Stimulated activated naive CD8-positive, alpha-beta T cell treated with anti-CD3 and anti-CD28 coated beads, Interleukin-15, amount 100 ng/mL, for 72 hours (primary cell): ENCODE results near the gene HS6ST3.

ENCODE experiments used
- ATAC-seq: fragments of 150-1000 bp; cut with Tn5 transposase; 2 replicates; pipeline ENCODE4 v1.10.0; 2021; ENCODE audit warnings: mild to moderate bottlenecking, moderate library complexity
- DNase-seq, 2 donors: peaks; one replicate each; pipeline ENCODE4 v3.0.0; 2021 to 2022
- H3K27ac Mint-ChIP-seq, 2 donors: one replicate each; pipeline ENCODE4 v1.8.0; 2022; ENCODE audit warnings: mild to moderate bottlenecking in 2 of 2, mixed read lengths in 2 of 2, moderate library complexity in 2 of 2
- H3K27me3 Mint-ChIP-seq: one replicate; pipeline ENCODE4 v1.8.0; 2022; ENCODE audit warnings: mixed read lengths
- H3K4me1 Mint-ChIP-seq: one replicate; pipeline ENCODE4 v1.8.0; 2022; ENCODE audit warnings: mild to moderate bottlenecking, mixed read lengths
- H3K4me3 Mint-ChIP-seq, 2 donors: one replicate each; pipeline ENCODE4 v1.8.0; 2022; ENCODE audit warnings: mild to moderate bottlenecking in 2 of 2, mixed read lengths in 2 of 2, moderate library complexity in 1 of 2
- H3K9me3 Mint-ChIP-seq, 2 donors: one replicate each; pipeline ENCODE4 v1.8.0; 2022; ENCODE audit warnings: mixed read lengths in 2 of 2

The HS6ST3 gene

GRCh38 chr13:96678801-96679200 is 588.9 kb downstream of the HS6ST3 start:
- peaks cover 7 to 12% of the 10 kb centered on the region in 2 donors for H3K9me3 Mint-ChIP-seq
- DNase-seq (no peak), ATAC-seq (no peak)
- no peak overlapping the region for H3K4me3 Mint-ChIP-seq
- no peaks in the 10 kb centered on the region for H3K4me1 Mint-ChIP-seq
- no peaks in the 10 kb centered on the region for H3K27me3 Mint-ChIP-seq
- no peak overlapping the region for H3K27ac Mint-ChIP-seq

GRCh38 chr13:96680898-96681297 is 591.0 kb downstream of the HS6ST3 start:
- H3K4me1 Mint-ChIP-seq = no peaks in the 10 kb centered on the region
- H3K9me3 Mint-ChIP-seq = peaks cover 7 to 12% of the 10 kb centered on the region in 2 donors
- no peaks in the 10 kb centered on the region for H3K27me3 Mint-ChIP-seq
- no peak overlapping the region for H3K4me3 Mint-ChIP-seq
- DNase-seq (no peak), ATAC-seq (no peak)
- no peak overlapping the region for H3K27ac Mint-ChIP-seq

GRCh38 chr13:96681766-96682165 is 591.9 kb downstream of the HS6ST3 start:
- no peak for ATAC-seq
- peaks cover 7 to 12% of the 10 kb centered on the region in 2 donors for H3K9me3 Mint-ChIP-seq
- DNase-seq = no peak
- no peaks in the 10 kb centered on the region for H3K4me1 Mint-ChIP-seq
- no peaks in the 10 kb centered on the region for H3K27me3 Mint-ChIP-seq
- H3K4me3 Mint-ChIP-seq = no peak overlapping the region
- no peak overlapping the region for H3K27ac Mint-ChIP-seq

- Mint-ChIP-seq H3K4me1 (no peaks in the 10 kb centered on the region), H3K27ac (no peak overlapping the region), H3K27me3 (no peaks in the 10 kb centered on the region), H3K4me3 (no peak overlapping the region), H3K9me3 (peaks cover 9 to 12% of the 10 kb centered on the region in 2 donors)
- DNase-seq = no peak
- ATAC-seq = no peak
Observed at GRCh38 chr13:96684469-96684868, 594.6 kb downstream of the HS6ST3 start.

GRCh38 chr13:96684907-96685306 is 595.0 kb downstream of the HS6ST3 start:
- no peak overlapping the region for H3K4me3 Mint-ChIP-seq
- no peak overlapping the region for H3K27ac Mint-ChIP-seq
- ATAC-seq (no peak), DNase-seq (no peak)
- no peaks in the 10 kb centered on the region for H3K4me1 Mint-ChIP-seq
- no peaks in the 10 kb centered on the region for H3K27me3 Mint-ChIP-seq
- peaks cover 4 to 12% of the 10 kb centered on the region in 2 donors for H3K9me3 Mint-ChIP-seq

- H3K4me3 Mint-ChIP-seq = no peak overlapping the region
- no peaks in the 10 kb centered on the region for H3K27me3 Mint-ChIP-seq
- no peaks in the 10 kb centered on the region for H3K4me1 Mint-ChIP-seq
- ATAC-seq (no peak), DNase-seq (no peak)
- H3K27ac Mint-ChIP-seq = no peak overlapping the region
- peaks cover 0 to 9% of the 10 kb centered on the region in 2 donors for H3K9me3 Mint-ChIP-seq
Observed at GRCh38 chr13:96686286-96686685, 596.4 kb downstream of the HS6ST3 start.

GRCh38 chr13:96687191-96687590 is 597.3 kb downstream of the HS6ST3 start:
- no peak for ATAC-seq
- no peak for DNase-seq
- Mint-ChIP-seq H3K27me3 (no peaks in the 10 kb centered on the region), H3K27ac (no peak overlapping the region), H3K4me1 (no peaks in the 10 kb centered on the region), H3K9me3 (peaks cover 0 to 9% of the 10 kb centered on the region in 2 donors), H3K4me3 (no peak overlapping the region)

GRCh38 chr13:96690998-96691397 is 601.1 kb downstream of the HS6ST3 start:
- Mint-ChIP-seq H3K27ac (no peak overlapping the region), H3K27me3 (no peaks in the 10 kb centered on the region)

GRCh38 chr13:96696389-96696900 is 606.5 kb downstream of the HS6ST3 start:
- DNase-seq (no peak), ATAC-seq (no peak)
- H3K4me3 Mint-ChIP-seq = no peak overlapping the region
- no peaks in the 10 kb centered on the region for H3K27me3 Mint-ChIP-seq
- H3K27ac Mint-ChIP-seq = no peak overlapping the region
- no peaks in the 10 kb centered on the region for H3K4me1 Mint-ChIP-seq
- H3K9me3 Mint-ChIP-seq = peaks cover 7 to 21% of the 10 kb centered on the region in 2 donors

More at GRCh38 chr13:96690998-96691397, 601.1 kb downstream of the HS6ST3 start:
- H3K4me3 Mint-ChIP-seq = no peak overlapping the region
- no peaks in the 10 kb centered on the region for H3K4me1 Mint-ChIP-seq
- DNase-seq (no peak), ATAC-seq (no peak)
- H3K9me3 Mint-ChIP-seq = peaks cover 6 to 14% of the 10 kb centered on the region in 2 donors

- no peak for ATAC-seq
- no peak for DNase-seq
- Mint-ChIP-seq H3K4me3 (no peak overlapping the region), H3K27me3 (no peaks in the 10 kb centered on the region), H3K9me3 (peaks cover 4 to 29% of the 10 kb centered on the region in 2 donors), H3K4me1 (no peaks in the 10 kb centered on the region), H3K27ac (no peak overlapping the region)
Observed at GRCh38 chr13:96700657-96701056, 610.8 kb downstream of the HS6ST3 start.

- Mint-ChIP-seq H3K27ac (no peak overlapping the region), H3K27me3 (no peaks in the 10 kb centered on the region), H3K4me1 (no peaks in the 10 kb centered on the region), H3K4me3 (no peak overlapping the region), H3K9me3 (peaks cover 4 to 22% of the 10 kb centered on the region in 2 donors)
- ATAC-seq = no peak
- no peak for DNase-seq
Observed at GRCh38 chr13:96707146-96707545, 617.2 kb downstream of the HS6ST3 start.

- Mint-ChIP-seq H3K4me1 (no peaks in the 10 kb centered on the region), H3K27ac (no peak overlapping the region), H3K9me3 (peaks cover 0 to 11% of the 10 kb centered on the region in 2 donors), H3K4me3 (no peak overlapping the region), H3K27me3 (no peaks in the 10 kb centered on the region)
- no peak for ATAC-seq
- DNase-seq = no peak
Observed at GRCh38 chr13:96710166-96710862, 620.4 kb downstream of the HS6ST3 start.

GRCh38 chr13:96720446-96720845 is 630.5 kb downstream of the HS6ST3 start:
- no peak overlapping the region for H3K4me3 Mint-ChIP-seq
- no peak overlapping the region for H3K27ac Mint-ChIP-seq
- peaks cover 0 to 6% of the 10 kb centered on the region in 2 donors for H3K9me3 Mint-ChIP-seq
- H3K27me3 Mint-ChIP-seq = no peaks in the 10 kb centered on the region
- no peak for DNase-seq
- no peaks in the 10 kb centered on the region for H3K4me1 Mint-ChIP-seq
- no peak for ATAC-seq

GRCh38 chr13:96726651-96727050 is 636.7 kb downstream of the HS6ST3 start:
- H3K9me3 Mint-ChIP-seq = peaks cover 11 to 12% of the 10 kb centered on the region in 2 donors
- DNase-seq (no peak), ATAC-seq (no peak)
- H3K27ac Mint-ChIP-seq = no peak overlapping the region
- no peaks in the 10 kb centered on the region for H3K4me1 Mint-ChIP-seq
- H3K27me3 Mint-ChIP-seq = no peaks in the 10 kb centered on the region
- H3K4me3 Mint-ChIP-seq = no peak overlapping the region

- H3K27ac Mint-ChIP-seq = no peak overlapping the region
- no peaks in the 10 kb centered on the region for H3K4me1 Mint-ChIP-seq
- no peak for ATAC-seq
- no peaks in the 10 kb centered on the region for H3K27me3 Mint-ChIP-seq
- DNase-seq = no peak
- no peak overlapping the region for H3K4me3 Mint-ChIP-seq
- peaks cover 6 to 11% of the 10 kb centered on the region in 2 donors for H3K9me3 Mint-ChIP-seq
Observed at GRCh38 chr13:96728463-96728862, 638.6 kb downstream of the HS6ST3 start.

GRCh38 chr13:96730676-96731075 is 640.8 kb downstream of the HS6ST3 start:
- ATAC-seq (no peak), DNase-seq (no peak)
- Mint-ChIP-seq H3K9me3 (peaks cover 9 to 11% of the 10 kb centered on the region in 2 donors), H3K4me3 (no peak overlapping the region), H3K27ac (no peak overlapping the region), H3K4me1 (no peaks in the 10 kb centered on the region), H3K27me3 (no peaks in the 10 kb centered on the region)

GRCh38 chr13:96734499-96734898 is 644.6 kb downstream of the HS6ST3 start:
- Mint-ChIP-seq H3K4me1 (no peaks in the 10 kb centered on the region), H3K9me3 (peaks cover 7 to 9% of the 10 kb centered on the region in 2 donors), H3K4me3 (no peak overlapping the region), H3K27ac (no peak overlapping the region), H3K27me3 (no peaks in the 10 kb centered on the region)
- no peak for DNase-seq
- no peak for ATAC-seq
